Bronchial epithelial cell (primary cell): Measurements from ENCODE around the gene MICAL3. TPM values are rescaled to one million over a fixed set of nuclear protein-coding genes. Genes with fewer than 3 reads are reported as not detected.

Experiments used
- DNase-seq: peaks from one replicate; pipeline ENCODE4 v3.0.0-alpha.2; 2010; ENCODE audit warnings: low read depth
- FAIRE-seq: peaks from 2 replicates; lab custom pipeline; 2011; peaks lifted over from hg19 to GRCh38; lab: Jason Lieb, UNC
- H3K27me3 ChIP-seq: 2 replicates; pipeline ENCODE4 v1.5.1; 2011; ENCODE audit warnings: low read length; ENCODE audit not compliant: control insufficient read depth, insufficient read depth
- H3K36me3 ChIP-seq: 2 replicates; pipeline ENCODE4 v1.5.1; 2011; ENCODE audit warnings: low read length; ENCODE audit not compliant: control insufficient read depth, insufficient read depth
- H3K4me3 ChIP-seq: 2 replicates; pipeline ENCODE4 v1.5.1; 2011; ENCODE audit warnings: mild to moderate bottlenecking, low read depth, low read length, control low read depth
- total RNA-seq: library from RNA; depleted of rRNA; stranded (reverse); fragments of >200 nt; gene quantifications from 2 replicates; pipeline ENCODE4 v1.2.1, GENCODE V29; 2014
- TF ChIP-seq, protein P1 (sequence below): IDR thresholded peaks from 2 replicates; pipeline ENCODE4 v1.5.1; 2011; ENCODE audit warnings: mild to moderate bottlenecking, moderate library complexity, low read length, control low read depth, inconsistent platforms; ENCODE audit not compliant: insufficient read depth, severe bottlenecking

MICAL3 gene
- total RNA-seq, 1 donor from 2014 or later: 13.4 TPM

GRCh38 chr22:17808693-17809403 lies 215.5 kb downstream of the MICAL3 start:
- peaks cover 31% of the 10 kb centered on the region for H3K36me3 ChIP-seq
- DNase-seq (no peak), FAIRE-seq (no peak)
- TF ChIP-seq, protein P1, sequence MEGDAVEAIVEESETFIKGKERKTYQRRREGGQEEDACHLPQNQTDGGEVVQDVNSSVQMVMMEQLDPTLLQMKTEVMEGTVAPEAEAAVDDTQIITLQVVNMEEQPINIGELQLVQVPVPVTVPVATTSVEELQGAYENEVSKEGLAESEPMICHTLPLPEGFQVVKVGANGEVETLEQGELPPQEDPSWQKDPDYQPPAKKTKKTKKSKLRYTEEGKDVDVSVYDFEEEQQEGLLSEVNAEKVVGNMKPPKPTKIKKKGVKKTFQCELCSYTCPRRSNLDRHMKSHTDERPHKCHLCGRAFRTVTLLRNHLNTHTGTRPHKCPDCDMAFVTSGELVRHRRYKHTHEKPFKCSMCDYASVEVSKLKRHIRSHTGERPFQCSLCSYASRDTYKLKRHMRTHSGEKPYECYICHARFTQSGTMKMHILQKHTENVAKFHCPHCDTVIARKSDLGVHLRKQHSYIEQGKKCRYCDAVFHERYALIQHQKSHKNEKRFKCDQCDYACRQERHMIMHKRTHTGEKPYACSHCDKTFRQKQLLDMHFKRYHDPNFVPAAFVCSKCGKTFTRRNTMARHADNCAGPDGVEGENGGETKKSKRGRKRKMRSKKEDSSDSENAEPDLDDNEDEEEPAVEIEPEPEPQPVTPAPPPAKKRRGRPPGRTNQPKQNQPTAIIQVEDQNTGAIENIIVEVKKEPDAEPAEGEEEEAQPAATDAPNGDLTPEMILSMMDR: no peak
- no peak overlapping the region for H3K4me3 ChIP-seq
- H3K27me3 ChIP-seq: no peaks in the 10 kb centered on the region

GRCh38 chr22:17807578-17808410 lies 216.6 kb downstream of the MICAL3 start:
- Histone ChIP-seq H3K27me3 (no peaks in the 10 kb centered on the region), H3K36me3 (peaks cover 30% of the 10 kb centered on the region), H3K4me3 (no peak overlapping the region)
- DNase-seq: no peak
- peak; percentile 18 for FAIRE-seq
- TF ChIP-seq, protein P1: no peak

- no peaks in the 10 kb centered on the region for H3K27me3 ChIP-seq
- H3K36me3 ChIP-seq: peaks cover 29% of the 10 kb centered on the region
- TF ChIP-seq, protein P1: no peak
- no peak overlapping the region for H3K4me3 ChIP-seq
- no peak for DNase-seq
- FAIRE-seq: no peak
Observed at GRCh38 chr22:17807086-17807485, 217.3 kb downstream of the MICAL3 start.

DNA sequence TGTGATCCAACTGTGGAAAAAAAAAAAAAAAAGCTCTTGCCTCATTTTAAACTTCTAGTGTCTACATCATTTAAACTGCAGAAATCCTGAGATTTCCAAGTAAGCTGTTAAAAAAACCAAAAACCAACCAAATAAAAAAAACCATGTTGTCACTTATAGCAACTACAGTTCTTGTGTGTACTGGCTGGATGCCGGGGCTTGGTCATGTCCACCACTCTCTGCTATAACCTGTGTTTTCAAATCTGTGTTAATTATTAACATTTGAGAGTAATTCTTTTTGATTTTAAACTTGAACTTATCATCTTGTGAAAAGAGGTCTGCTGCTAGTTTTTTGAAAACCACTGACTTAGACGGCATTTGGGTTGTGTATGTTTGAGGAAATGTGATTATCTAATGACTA lies 217.9 kb downstream of the MICAL3 start:
- no peak overlapping the region for H3K4me3 ChIP-seq
- H3K27me3 ChIP-seq: no peaks in the 10 kb centered on the region
- FAIRE-seq (no peak), DNase-seq (no peak)
- H3K36me3 ChIP-seq: peaks cover 27% of the 10 kb centered on the region
- TF ChIP-seq, protein P1: no peak

DNA sequence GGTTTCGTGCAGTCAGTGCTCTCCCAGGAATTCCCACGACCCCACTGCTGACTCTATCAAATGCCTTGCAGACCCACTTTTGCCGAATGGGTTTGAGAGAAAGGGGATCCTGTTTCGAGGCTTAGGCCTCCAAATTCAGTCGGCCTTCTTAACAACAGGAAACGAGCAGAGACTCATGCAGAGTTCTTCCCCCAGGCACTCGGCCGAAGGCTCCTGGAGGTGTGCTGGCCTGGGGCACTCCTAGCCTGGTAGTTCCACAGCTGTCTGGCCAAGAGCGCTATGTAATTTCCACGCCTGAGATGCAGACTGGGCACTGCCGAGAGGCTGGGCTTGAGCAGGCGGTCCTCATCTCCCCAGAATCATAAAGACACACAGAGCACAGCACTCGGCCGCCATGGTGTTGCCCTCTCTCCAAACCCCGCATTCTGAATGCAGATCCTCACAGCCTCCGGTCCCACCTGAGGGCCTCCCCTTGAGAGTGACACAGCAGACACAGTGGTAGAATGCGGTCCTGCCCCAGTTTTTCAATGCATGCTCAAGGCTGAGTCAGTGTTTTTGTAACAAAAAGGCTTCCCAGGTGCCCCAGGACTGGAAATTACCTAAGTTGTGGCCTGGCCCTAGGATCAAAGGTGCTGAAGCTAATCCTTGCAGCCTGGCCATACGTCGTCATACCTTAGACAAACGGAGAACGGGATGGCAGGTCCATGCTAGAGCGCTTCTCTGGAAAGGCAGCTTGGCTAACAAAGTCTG lies 219.9 kb downstream of the MICAL3 start:
- no peak overlapping the region for H3K4me3 ChIP-seq
- peaks cover 19% of the 10 kb centered on the region for H3K36me3 ChIP-seq
- FAIRE-seq: no peak
- no peak for DNase-seq
- no peaks in the 10 kb centered on the region for H3K27me3 ChIP-seq
- TF ChIP-seq, protein P1: no peak
